DMS53 (cell line): Measurements from ENCODE around the gene PRKCQ.
A peak's percentile ranks its signal among the peaks of the same experiment; 100 is the strongest.
"Not testable (repeated sequence)": the region's sequence is repeated elsewhere in the genome, so short reads cannot be mapped to it uniquely, and the experiment has no call there.

Experiments used
- DNase-seq: peaks from one replicate; lab custom pipeline; 2025; lab: John Stamatoyannopoulos, UW

Gene PRKCQ

DNA sequence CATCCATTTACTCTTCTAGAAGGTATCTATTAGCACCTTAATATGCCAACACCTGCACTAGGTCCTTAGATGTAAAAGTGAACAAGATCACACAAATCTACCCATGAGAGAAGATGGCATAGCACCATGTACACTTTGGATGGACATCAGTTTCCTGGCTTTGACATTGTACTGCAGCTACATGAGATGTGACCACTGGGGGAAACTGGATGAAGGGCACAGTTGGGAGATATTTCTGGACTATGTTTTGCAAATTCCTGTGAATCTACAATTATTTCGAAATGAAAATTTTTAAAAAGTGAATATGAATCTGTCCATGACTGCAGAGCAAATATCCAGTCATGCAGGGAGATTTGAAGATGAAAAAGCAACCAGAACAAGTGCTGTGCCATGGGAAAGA is 124.5 kb downstream of the PRKCQ start:
- no peak for DNase-seq

DNA sequence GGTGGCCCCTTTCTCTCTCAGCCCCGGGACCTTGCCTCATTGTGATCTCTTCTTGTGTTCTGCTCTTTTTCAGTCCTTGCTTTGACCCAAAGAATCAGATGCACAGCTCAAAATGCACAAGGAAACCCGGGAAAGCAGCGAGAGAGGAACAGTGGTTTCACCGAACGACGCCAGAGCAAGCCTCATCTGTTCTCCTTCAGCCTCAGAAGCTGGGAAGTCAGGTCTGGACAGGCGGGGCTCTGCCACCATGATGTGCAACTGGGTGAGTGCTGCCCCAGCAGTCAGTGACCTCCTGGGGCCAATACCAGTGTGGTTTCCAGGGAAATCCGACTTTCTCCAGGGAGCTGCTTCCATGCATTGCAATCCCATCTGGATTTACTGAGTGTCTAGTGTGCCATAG is 133.4 kb downstream of the PRKCQ start:
- DNase-seq, result no peak

DNA sequence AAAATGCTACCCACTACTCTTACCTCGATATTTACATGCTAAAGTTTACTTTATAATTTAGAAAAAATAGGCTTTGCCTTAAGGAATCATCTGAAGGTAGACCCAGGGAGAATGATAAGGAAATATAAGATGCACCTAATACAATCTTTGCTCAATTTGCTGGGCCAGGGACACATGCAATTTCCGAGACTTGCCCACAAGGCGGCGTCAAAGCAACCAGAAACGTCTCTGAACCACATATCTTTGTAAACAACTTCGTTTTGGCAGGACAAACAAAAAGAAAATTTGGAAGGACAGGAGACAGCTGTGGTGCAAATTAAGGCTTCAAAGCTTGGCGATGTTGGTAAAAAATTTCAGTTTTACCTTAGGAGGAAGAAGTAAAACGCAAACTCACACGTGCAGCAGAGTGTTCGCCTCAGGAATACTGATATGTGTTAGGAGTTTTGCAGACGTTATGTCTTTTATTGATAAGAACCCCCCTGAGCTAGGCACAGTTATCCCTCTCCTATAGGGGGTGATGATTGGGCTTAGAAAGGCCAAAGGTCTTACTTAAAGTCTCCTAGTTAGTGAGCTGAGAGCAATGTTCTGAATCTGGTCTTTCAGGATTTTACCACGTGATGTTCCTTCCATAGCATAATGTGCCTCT is 134.3 kb downstream of the PRKCQ start:
- peak; percentile 59 for DNase-seq

DNA sequence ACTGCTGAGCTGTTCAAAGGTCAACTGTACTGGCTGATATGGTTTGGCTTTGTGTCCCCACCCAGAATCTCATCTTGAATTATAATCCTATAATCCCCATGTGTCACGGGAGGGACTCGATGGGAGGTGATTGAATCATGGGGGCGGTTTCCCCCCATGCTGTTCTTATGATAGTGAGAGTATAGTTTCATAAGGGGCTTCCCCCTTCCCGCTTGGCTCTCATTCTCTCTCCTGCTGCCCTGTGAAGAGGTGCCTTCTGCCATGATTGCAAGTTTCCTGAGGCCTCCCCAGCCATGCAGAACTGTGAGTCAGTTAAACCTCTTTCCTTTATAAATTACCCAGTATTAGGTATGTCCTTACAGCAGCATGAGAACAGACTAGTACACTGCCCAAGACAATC is 140.2 kb downstream of the PRKCQ start:
- not testable (repeated sequence) for DNase-seq

DNA sequence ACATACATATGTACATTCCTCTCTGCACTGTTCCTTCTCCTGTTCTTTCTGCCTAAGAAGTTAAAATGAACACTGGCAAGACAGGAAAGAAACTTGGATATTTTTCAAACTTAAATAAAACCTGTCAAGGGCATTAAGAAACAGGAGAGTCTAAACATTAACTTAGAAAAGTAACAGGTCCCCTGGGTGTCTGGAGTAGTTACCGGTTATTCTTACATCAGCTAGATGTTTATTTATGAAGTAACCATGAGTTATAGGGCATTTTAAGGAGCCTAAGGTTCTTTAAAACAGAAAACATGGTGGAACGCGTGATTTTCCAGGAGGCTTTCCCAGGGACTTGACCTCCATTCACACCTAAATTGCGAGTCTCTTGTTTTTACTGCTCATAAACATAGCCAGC is 148.2 kb downstream of the PRKCQ start:
- DNase-seq, result no peak

DNA sequence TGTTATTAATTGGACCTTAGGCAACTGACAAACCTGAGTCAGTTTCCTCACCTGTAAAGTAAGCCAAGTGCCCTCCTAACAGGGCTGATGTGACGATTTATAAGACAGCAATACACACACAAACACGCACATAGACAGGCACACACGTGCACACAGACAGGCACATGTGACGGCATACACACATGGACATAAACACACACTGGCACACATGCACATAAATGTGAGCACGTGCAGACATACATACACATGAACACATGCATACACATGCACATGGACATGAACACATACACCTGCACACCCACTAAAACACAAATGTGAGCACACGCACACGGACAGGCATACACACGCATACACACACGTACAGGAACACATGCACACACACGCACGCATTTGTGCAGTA is 148.9 kb downstream of the PRKCQ start:
- DNase-seq, result no peak

DNA sequence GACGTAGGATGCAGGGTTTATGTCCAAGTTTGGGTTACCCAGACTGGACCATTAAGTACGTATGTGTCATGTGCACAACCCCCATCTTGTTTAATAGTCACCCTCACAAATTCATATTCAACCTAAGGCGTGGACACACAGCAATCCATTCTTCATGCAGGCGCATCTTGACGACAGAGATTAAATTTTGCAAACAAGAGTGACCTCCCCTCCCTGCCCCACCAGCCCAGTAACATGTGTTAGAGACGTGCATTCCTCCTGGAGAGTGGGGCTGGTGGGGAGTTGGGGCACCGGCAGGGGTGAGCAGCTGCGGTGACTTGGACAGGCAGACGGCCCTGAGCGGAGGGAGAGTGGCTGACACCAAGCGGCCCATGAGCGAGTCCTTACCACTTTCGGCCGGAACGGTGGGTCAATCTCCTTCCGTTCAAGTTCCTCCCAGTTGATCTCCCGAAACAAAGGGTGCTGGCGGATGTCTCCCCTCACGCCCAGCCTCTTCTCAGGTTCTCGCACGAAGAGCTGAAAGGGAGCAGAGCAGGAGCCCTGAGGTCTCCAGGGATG is 149.6 kb downstream of the PRKCQ start:
- DNase-seq, result no peak

DNA sequence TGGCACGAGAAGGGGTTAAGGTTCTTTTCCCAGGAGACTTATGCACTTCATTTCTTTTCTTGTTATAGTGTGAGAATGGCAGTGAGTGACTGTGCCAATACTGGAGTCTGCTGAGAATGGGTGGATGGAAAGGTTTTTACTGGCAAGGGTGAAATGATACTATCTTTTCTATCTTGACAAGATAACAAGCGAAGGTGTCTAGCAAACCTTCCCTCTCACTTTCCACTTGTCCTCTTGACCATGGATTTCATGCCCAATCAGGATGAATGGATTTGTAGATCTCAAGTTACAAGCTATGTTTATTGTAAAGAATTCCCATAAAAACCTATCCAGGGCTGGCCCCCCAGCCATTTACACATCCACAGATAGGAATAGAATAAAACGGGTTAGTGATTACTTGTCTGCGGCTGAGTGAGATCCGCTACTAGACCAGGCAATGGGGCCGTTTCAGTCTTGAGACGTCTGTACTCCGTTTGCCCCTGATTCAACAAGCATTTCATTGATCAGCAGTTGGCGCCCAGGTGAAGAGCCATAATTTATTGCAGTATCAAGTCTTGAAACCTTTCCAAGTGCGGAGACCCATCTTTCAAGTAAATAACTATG is 152.6 kb downstream of the PRKCQ start:
- DNase-seq, result no peak

DNA sequence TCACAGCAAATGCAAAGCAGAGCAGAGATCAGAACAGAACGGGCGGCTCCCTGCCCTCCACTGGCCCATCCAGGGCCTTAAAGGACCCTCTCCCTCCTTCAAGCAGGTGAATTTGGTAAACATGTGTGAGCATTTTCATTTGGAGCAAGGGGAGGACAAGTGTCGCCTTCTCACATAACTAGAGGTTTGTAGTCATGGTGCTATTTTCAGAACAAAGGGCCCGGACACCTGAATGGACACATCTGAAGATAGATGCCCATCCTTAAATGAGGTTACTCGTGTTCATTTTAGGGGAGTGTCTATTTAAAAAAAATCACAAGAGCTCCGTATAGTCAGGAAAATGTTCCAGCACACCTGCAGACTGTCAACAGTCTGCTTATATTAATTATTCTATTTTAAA is 153.8 kb downstream of the PRKCQ start:
- DNase-seq, result no peak

DNA sequence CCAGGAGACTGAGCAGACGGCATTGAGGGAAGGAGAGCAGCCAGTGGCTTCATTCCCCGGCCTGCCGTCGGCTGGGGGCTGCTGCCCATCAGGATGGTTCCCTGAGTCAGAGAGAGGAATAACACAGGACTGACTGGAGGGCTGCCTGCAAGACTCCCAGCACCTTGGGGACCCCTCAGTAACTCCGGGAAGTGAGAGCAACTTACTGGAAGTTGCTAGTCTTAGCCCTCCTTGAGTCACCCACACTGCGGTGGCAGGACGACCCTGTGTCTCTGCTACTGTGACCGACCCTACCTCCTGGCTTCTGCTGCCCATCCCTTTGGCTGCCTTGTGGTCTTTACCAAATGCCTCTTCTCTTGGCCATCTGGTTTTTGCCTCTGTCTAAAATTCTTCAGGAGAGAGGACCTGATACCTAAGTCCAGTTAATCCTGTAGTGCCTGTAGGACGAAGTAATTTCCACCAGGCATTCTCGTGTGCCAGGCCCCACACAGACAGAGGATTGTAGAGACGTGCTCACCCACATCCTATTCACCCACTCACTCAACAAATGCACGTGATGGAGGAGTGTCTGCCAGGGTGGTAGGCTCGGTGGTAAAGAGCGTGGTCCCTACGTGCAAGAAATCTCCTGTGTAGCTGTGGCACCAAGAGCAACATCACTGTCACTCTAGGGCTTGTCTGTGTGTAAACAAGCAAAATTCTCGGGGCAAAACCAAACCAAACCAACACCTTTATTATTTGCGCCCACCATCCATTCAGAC is 156.5 kb downstream of the PRKCQ start:
- DNase-seq, result no peak

DNA sequence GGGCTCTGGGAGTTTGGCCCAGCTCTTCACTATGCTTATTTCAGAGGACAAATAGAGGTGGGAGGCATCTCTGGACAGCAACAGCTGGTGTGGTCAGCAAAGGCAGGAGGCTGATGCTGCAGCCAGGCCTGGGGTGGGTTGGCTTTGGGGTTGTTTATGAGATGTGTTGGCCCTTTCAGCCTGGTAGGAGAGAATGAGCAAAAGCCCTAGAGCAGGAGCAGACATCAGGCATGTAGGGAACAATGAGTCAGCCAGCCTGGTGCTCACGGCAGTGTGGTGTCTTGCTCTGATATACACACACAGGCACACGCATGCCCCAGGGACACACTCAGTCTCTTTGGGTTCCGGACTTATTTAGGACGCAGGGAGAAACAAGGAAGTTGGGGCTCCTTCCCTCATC is 157.1 kb downstream of the PRKCQ start:
- DNase-seq, result no peak

DNA sequence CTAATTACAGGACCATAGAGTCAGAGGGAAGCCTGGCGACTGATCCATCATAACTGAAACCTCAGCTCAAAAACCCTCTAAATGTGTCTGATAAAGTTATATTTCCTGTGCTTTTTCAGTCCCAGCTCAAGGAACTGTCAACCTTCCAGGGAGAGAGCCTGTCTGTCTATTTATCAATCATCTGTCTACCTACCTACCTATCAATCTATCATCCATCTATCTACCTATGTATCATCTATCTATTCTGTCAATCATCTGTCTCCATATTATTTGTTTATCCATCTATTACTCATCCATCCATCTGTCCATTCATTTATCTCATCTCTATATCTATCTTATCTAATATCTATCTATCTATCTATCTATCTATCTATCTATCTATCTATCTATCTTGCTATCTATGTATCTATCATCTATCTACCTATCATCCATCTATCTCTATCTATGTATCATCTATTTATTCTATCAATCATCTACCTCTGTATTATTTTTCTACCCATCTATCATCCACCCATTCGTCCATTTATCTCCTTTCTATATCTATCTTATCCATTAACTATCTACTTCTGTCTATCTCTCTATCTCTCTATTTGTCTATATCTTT is 161.4 kb downstream of the PRKCQ start:
- DNase-seq, result no peak

DNA sequence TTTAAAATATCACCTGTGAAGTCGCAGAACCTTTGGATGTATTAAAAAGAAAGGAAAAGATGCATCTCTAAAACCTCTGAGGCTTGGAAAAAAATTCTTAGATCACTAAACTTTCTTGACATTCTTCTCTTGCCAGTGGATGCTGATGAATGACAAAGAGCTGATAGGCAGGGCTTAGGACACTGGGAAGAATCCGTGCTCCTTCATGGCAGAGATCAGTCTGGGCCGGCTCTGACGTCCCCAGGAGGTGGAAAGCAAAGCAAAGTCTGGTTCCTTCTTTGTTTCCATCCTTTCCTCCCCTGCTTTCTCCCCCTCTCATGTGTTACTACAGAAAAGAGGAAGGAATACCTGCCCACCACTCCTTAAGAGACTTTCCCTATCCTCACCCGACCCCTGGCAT is 161.9 kb downstream of the PRKCQ start:
- no peak for DNase-seq

DNA sequence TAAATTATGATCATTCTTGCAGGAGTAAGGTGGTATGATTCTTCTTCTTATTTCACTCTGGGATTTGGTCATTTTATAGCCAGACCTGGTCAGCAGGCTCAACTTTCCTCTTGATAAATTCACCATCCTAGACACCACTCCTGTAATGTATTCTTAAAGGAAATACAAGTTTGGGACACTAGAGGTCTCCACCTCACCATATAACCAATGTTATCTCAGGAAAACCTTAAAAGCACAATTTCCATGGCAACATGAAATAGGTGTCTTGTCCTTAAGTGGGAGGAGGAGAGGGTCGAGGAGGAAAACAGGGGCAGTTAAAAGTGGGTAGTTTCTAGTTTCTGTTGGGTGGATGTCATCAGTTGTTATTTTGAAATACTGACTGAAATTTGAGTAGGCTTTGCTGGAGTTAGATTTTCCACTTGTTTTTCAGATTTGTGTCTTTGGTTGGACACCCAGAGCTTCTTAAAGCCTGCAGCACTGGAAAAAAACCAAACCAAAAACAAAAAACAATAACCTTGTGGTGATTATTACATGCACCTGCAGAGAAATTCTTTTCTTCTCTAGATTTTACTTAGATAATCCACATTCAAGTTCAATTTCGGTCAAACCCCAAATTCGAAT is 163.1 kb downstream of the PRKCQ start:
- DNase-seq, result peak; percentile 85

DNA sequence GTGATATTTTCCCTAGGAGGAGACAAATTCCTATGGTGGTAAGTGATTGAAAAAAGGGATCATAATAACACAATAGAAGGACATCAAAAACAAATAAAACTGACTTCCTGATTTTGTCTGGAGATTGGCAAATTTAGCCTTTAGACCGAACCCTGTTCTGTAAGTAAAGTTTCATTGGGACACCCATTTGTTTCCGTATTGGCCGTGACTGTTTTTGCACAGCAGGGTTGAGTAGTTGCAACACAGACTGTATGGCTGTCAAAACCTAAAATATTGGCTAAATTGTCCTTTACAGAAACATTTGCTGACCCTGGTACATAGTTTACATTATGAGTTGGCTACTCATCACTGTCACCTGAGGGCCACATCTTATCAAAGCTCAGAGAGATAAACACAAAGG is 168.6 kb downstream of the PRKCQ start:
- DNase-seq, result no peak

DNA sequence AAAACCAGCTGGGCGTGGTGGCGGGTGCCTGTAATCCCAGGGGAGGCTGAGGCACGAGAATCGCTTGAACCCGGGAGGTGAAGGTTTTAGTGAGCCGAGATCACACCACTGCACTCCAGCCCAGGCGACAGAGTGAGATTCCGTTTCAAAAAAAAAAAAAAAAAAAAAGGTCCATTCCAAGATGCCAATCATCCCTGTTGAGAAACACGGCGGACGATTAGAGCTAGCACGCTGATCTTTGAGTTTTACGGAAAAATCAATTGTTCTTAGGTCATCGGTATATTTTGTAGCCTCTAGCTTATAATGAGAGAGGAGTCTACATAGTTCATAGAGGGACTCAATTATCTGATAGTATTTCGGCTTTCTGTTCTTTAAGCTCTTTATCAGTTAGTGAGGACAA is 169.2 kb downstream of the PRKCQ start:
- DNase-seq, result no peak

DNA sequence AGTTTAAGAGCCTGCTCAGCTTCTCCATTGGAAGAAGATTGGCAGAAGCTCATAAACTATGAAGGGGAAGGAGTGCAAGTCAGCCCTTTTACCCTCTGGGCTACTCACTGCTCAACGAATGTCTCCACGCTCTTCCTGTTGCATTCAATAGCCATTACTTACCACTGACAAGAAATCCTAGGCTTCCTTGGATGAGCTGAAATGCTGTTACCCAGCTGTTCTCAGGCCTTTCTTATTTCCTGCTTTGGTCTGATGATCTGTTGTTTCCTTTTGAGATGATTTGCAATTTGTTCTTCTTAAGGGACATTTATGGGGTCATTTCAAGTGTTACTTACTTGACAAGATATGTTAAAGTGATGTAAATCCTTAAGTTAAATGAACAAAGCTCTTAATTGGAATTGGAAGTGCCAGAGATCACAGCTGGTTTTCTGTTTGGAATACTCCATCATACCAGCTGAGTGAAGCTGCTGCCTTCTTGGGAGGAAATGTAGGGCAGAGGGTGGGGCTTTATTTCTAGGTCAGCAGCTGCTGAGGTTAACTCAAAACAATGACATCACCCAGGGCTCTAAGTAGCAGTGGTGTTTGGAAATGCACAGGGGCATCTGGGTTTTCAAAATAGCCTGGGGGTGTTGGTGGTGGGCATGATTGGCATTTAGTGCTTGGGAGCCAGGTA is 170.0 kb downstream of the PRKCQ start:
- DNase-seq, result peak; percentile 74

DNA sequence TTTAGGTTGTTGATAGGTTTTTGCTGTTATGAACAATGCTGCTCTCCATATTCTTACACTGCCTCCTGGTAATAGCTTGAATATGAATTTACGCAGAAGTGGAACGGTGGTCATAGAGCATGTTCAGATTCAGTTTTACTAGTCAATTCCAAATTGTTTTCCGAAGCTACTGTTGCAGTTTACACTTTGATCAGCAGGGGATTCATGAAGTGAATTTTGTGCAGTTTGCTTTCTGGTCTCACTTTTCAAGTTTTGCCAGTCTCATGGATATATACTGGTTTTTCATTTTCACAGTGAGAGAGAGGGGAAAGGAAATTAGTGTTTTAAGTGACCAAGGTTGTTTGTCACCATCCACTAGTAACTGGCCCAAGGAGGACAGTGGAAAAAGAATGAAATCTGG is 171.3 kb downstream of the PRKCQ start:
- DNase-seq, result no peak

DNA sequence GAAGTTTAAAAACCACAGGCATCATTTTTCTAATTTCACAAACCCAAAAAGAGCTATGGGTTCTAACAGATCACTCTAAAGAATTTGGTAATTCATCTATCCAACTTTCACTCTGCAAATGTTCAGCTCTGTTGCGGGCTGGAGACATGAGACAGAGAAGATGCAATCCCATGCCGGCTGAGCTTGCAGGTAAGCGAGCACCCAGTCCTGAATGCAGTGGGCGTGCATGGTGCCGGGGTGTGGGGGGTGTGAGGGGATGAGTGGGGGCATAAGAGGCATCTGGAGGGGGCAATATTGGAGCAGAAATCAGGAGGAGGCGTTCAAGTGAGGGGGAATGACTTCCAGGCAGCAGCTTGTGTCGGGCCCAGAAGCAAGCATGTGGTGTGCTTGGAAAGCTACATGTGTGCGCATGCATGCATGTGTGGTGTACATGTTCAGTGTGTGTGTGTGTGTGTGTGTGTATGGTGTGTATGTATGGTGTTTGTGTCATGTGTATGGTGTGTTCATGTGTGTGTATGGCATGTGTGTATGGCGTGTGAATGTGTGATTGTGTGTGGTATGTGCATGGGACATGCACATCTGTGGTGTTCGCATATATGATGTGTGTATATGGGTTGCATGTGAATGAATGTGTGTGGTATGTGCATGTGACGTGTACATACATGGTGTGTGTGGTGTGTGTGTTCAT is 172.9 kb downstream of the PRKCQ start:
- no peak for DNase-seq

DNA sequence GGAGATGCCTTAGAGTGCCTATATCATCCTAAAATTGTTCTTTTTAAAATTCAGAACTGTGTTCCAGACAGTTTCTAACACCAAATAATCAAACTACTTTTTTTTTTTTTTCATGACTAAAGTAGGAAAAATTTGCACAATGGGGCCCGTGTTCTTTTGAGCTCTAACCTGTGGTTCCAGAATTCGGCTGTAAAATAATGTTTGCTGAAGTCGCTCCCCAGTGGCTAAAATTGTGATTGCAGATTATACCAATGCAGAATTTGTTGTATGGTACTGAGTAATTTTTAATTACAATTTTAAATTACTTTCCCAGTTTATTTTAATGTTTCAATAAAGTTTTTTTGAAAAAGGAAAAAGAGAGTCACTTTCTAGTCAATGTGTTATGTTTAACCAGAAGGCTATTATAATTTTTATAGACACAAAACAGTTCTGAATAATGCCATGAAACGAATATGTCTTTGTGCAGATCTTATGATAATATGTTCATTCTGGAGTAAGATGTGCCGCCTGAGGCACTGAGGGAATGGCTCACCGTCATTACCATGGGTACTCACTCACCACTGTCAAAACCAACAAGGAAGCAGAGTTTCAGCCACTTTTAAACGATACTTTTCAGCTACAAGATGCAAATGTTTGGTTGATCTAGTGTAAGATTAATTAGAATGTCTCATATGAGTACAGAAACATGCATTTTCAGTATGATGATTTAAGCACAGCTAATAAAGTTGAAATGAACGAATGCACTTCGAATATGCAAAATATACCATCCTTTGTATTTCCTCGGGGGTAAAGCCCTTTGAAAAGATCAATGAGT is 173.6 kb downstream of the PRKCQ start:
- DNase-seq, result peak; percentile 44
